ENCODE results near the gene DHRSX. TPM values are rescaled to one million over a fixed set of nuclear protein-coding genes. Genes with fewer than 3 reads are reported as not detected.
"Not testable (repeated sequence)": the region's sequence is repeated elsewhere in the genome, so short reads cannot be mapped to it uniquely, and the experiment has no call there.

DHRSX gene
- total RNA-seq, 1 donor from 2014 or later = 29.9 TPM

GRCh38 chrX:2226906-2227656, 273.7 kb downstream of the DHRSX start:
- no peak for DNase-seq
- intact Hi-C loops (cut with DNase I) = no loop called here
- no peak for ATAC-seq (ENCODE audit: poor library complexity)

DNA sequence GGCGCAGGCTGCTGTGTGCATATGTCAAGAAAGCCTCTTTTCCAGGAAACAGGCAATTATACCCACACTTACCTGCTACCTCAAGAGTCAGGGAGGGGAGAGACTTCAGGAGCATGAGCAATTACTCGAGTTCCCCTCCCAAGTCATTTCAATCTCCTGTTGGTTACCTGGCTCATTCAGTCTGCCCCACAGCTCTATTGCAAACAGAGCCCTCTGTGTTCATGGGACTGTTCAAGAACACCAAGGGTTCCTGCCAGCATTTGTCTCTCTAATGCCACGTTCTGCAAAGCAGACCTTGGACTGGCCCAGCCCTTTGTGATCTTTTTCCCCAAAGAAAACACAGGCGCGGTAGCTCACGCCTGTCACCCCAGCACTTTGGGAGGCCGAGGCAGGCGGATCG, 274.6 kb downstream of the DHRSX start:
- intact Hi-C loops (cut with DNase I) = no loop called here
- ATAC-seq (ENCODE audit: poor library complexity) = no peak
- DNase-seq = no peak

- no peak for ATAC-seq (ENCODE audit: poor library complexity)
- DNase-seq = no peak
- intact Hi-C loops (cut with DNase I) = no loop called here
These were observed 276.1 kb downstream of the DHRSX start for GRCh38 chrX:2224597-2225235.

GRCh38 chrX:2224161-2224560, 276.6 kb downstream of the DHRSX start:
- intact Hi-C loops (cut with DNase I) = no loop called here

GRCh38 chrX:2220829-2221567, 279.8 kb downstream of the DHRSX start:
- intact Hi-C loops (cut with DNase I) = no loop called here
- ATAC-seq (ENCODE audit: poor library complexity) (no peak), DNase-seq (no peak)

More at GRCh38 chrX:2224161-2224560, 276.6 kb downstream of the DHRSX start:
- DNase-seq (no peak), ATAC-seq (ENCODE audit: poor library complexity) (no peak)

- no peak for ATAC-seq (ENCODE audit: poor library complexity)
- DNase-seq = no peak
- intact Hi-C loops (cut with DNase I) = no loop called here
These were observed 280.5 kb downstream of the DHRSX start for GRCh38 chrX:2220296-2220695.

- intact Hi-C loops (cut with DNase I); ATAC-seq (ENCODE audit: poor library complexity); DNase-seq: not testable (repeated sequence)
These were observed 286.5 kb downstream of the DHRSX start for GRCh38 chrX:2214138-2214823.

GRCh38 chrX:2211667-2212066, 289.1 kb downstream of the DHRSX start:
- ATAC-seq (ENCODE audit: poor library complexity); intact Hi-C loops (cut with DNase I); DNase-seq: not testable (repeated sequence)

DNA sequence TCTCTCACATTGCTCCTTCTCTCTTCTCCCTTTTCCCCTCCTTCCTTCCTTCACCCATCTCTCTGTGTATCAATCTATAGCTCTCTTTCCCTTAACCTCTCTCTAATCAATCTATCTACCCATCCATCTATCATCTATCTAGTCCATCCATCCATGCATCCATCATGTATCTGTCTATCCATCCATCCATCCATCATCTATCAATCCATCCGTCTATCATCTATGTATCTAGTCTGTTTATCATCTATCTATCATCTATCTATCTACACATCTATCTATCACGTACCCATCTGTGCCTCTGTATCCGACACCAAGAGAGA, 307.5 kb downstream of the DHRSX start:
- ATAC-seq (ENCODE audit: poor library complexity) (no peak), DNase-seq (no peak)
- intact Hi-C loops (cut with DNase I) = no loop called here

GRCh38 chrX:2192584-2193272, 308.0 kb downstream of the DHRSX start:
- ATAC-seq (ENCODE audit: poor library complexity) (no peak), DNase-seq (no peak)
- intact Hi-C loops (cut with DNase I) = no loop called here

- no peak for ATAC-seq (ENCODE audit: poor library complexity)
These were observed 311.9 kb downstream of the DHRSX start for GRCh38 chrX:2188840-2189239.

GRCh38 chrX:2188330-2188792, 312.4 kb downstream of the DHRSX start:
- DNase-seq = no peak
- no peak for ATAC-seq (ENCODE audit: poor library complexity)
- intact Hi-C loops (cut with DNase I) = no loop called here

More at GRCh38 chrX:2188840-2189239, 311.9 kb downstream of the DHRSX start:
- intact Hi-C loops (cut with DNase I) = no loop called here
- no peak for DNase-seq

GRCh38 chrX:2187352-2188115, 313.2 kb downstream of the DHRSX start:
- no peak for DNase-seq
- intact Hi-C loops (cut with DNase I) = no loop called here
- no peak for ATAC-seq (ENCODE audit: poor library complexity)

DNA sequence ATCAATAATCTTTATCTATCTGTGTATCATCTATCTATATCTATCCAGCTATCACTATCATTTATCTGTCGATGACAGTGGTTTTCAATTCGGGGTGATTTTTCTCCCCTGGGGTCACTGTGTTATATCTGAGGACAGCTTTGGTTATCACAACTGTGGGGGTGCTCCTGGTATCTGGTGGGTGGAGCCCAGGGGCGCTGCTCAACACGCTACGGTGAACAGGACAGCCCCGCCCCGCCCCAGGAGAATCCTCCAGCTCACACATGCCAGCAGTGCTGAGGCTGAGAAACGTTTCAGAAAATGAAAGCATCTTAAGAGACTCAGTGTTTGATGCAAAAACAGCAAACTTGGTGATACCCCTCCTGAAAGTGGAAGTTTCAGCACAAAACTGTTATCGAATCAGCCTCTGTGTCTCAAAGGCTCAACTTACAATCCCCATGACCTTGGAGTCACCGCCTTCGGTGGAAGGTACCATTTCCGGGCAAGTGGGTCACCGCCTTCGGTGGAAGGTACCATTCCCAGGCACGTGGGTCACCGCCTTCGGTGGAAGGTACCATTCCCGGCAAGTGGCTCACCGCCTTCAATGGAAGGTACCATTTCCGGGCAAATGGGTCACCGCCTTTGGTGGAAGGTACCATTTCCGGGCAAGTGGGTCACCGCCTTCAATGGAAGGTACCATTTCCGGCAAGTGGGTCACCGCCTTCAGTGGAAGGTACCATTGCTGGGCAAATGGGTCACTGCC, 315.3 kb downstream of the DHRSX start:
- DNase-seq (no peak), ATAC-seq (ENCODE audit: poor library complexity) (no peak)
- intact Hi-C loops (cut with DNase I) = no loop called here

GRCh38 chrX:2184089-2184488, 316.7 kb downstream of the DHRSX start:
- intact Hi-C loops (cut with DNase I) = no loop called here
- no peak for DNase-seq
- no peak for ATAC-seq (ENCODE audit: poor library complexity)

- DNase-seq = no peak
- no peak for ATAC-seq (ENCODE audit: poor library complexity)
- intact Hi-C loops (cut with DNase I) = no loop called here
These were observed 317.5 kb downstream of the DHRSX start for GRCh38 chrX:2183193-2183725.

DNA sequence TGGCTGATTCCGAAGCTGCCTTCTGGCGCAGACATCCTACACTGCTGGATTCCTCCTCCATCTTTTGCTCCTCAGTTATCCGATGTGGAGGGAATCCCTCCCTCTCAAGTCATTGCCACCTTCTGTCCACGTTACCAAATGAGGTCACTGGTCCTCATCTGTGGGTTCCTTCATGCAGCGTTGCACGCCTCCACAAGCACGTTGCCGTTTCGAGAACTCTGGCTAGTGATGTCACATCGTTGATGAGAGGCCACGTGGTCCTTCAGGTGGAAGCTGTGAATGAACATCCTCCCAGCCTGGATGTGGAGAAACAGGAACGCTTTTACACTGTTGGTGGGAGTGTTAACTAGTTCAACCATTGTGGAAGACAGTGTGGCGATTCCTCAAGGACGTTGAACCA, 323.2 kb downstream of the DHRSX start:
- DNase-seq (no peak), ATAC-seq (ENCODE audit: poor library complexity) (no peak)
- intact Hi-C loops (cut with DNase I) = no loop called here

Measured in Right ventricle myocardium superior (tissue), 1 donor.